Thyroid gland (tissue), 4 donors: ENCODE measurements around the gene PAX3. TPM values are rescaled to one million over a fixed set of nuclear protein-coding genes. Genes with fewer than 3 reads are reported as not detected.
"Not testable (repeated sequence)": the region's sequence is repeated elsewhere in the genome, so short reads cannot be mapped to it uniquely, and the experiment has no call there.

ENCODE experiments used
- DNase-seq, 2 donors: peaks; one replicate each; pipeline ENCODE4 v3.0.0-alpha.2; 2019
- H3K27ac ChIP-seq, 3 donors: fragments of 200-600 bp; sonication (generic); 1 replicate in 2 of 3; 2 replicates in 1 of 3; pipeline ENCODE4 v1.5.1; 2016 to 2019; ENCODE audit warnings: mild to moderate bottlenecking in 1 of 3, moderate library complexity in 1 of 3
- H3K27me3 ChIP-seq: fragments of 200-600 bp; sonication (generic); one replicate; pipeline ENCODE4 v1.5.1; 2019
- H3K36me3 ChIP-seq, 2 donors: fragments of 200-600 bp; sonication (generic); one replicate each; pipeline ENCODE4 v1.5.1; 2016 to 2019
- H3K4me1 ChIP-seq, 2 donors: fragments of 200-600 bp; sonication (generic); one replicate each; pipeline ENCODE4 v1.5.1; 2017 to 2019
- H3K4me3 ChIP-seq, 3 donors: fragments of 200-600 bp; sonication (generic); replicated peaks in 1 of 3; 1 replicate in 2 of 3; 2 replicates in 1 of 3; pipeline ENCODE4 v1.5.1; 2016; ENCODE audit warnings: mild to moderate bottlenecking in 1 of 3
- H3K9me3 ChIP-seq: fragments of 200-600 bp; sonication (generic); one replicate; pipeline ENCODE4 v1.5.1; 2017
- CTCF ChIP-seq, 6 experiments: fragments of 200-600 bp in 3 of 6; fragments of 450-650 bp in 3 of 6; sonication (generic) in 3 of 6; IDR thresholded peaks; one replicate each; pipeline ENCODE4 v1.5.1; 2016 to 2019; ENCODE audit warnings: antibody characterized with exemption in 6 of 6, mild to moderate bottlenecking in 2 of 6, inconsistent platforms in 1 of 6, moderate library complexity in 1 of 6
- POLR2A ChIP-seq, 2 donors: fragments of 450-650 bp; IDR thresholded peaks; one replicate each; pipeline ENCODE4 v1.6.1; 2017; ENCODE audit warnings: antibody characterized with exemption in 2 of 2, mild to moderate bottlenecking in 2 of 2, moderate library complexity in 1 of 2
- WGBS, 2 donors: methylation state at CpG; one replicate each; pipeline ENCODE4 v1.1.5; 2017; 5-methylcytosine and 5-hydroxymethylcytosine counted together
- intact Hi-C: fragments of 100-400 bp; cut with DNase I; formaldehyde crosslinking; loops from one replicate; pipeline ENCODE4 v1.15.1; 2023
- total RNA-seq, 4 donors: library from RNA; depleted of rRNA; stranded (reverse); fragments of >200 nt; gene quantifications; one replicate each; pipeline ENCODE4 v1.2.3, GENCODE V29; 2016

The PAX3 gene
- total RNA-seq, 4 donors from 2014 or later = not detected

GRCh38 chr2:222174450-222174849 is 124.3 kb downstream of the PAX3 start:
- 19 to 29% methylated on average over 3 of the region's 3 CpGs for WGBS, 2 donors
- H3K27ac ChIP-seq = no peak overlapping the region
- TF ChIP-seq POLR2A (IDR thresholded peaks at IDR 0.05) = no peak
- H3K36me3 ChIP-seq = no peaks in the 10 kb centered on the region
- no peaks in the 10 kb centered on the region for H3K9me3 ChIP-seq
- H3K27me3 ChIP-seq = no peaks in the 10 kb centered on the region
- H3K4me3 ChIP-seq = no peak overlapping the region
- intact Hi-C loops = no loop called here
- DNase-seq = no peak
- no peaks in the 10 kb centered on the region for H3K4me1 ChIP-seq

GRCh38 chr2:222169346-222169745 is 129.5 kb downstream of the PAX3 start:
- 37 to 49% methylated on average over 4 of the region's 4 CpGs for WGBS, 2 donors
- no peaks in the 10 kb centered on the region for H3K36me3 ChIP-seq
- no peak overlapping the region for H3K4me3 ChIP-seq
- intact Hi-C loops = no loop called here
- H3K9me3 ChIP-seq = no peaks in the 10 kb centered on the region
- no peaks in the 10 kb centered on the region for H3K27me3 ChIP-seq
- H3K27ac ChIP-seq = no peak overlapping the region
- H3K4me1 ChIP-seq = no peaks in the 10 kb centered on the region
- no peak for DNase-seq
- TF ChIP-seq POLR2A (IDR thresholded peaks at IDR 0.05) = no peak
- no peak for TF ChIP-seq CTCF (IDR thresholded peaks at IDR 0.05)

- 86 to 90% methylated on average over 8 of the region's 8 CpGs for whole genome bisulfite sequencing, 2 donors
- Histone ChIP-seq H3K4me3 (no peak overlapping the region), H3K36me3 (no peaks in the 10 kb centered on the region), H3K27ac (no peak overlapping the region), H3K9me3 (no peaks in the 10 kb centered on the region), H3K27me3 (no peaks in the 10 kb centered on the region), H3K4me1 (no peaks in the 10 kb centered on the region)
- DNase-seq = no peak
- intact Hi-C loops = no loop called here
- TF ChIP-seq CTCF (IDR thresholded peaks at IDR 0.05) = no peak
- TF ChIP-seq POLR2A (IDR thresholded peaks at IDR 0.05) = no peak
Measured at GRCh38 chr2:222167762-222168161, 131.0 kb downstream of the PAX3 start.

GRCh38 chr2:222160944-222161343 is 137.9 kb downstream of the PAX3 start:
- TF ChIP-seq CTCF (IDR thresholded peaks at IDR 0.05) (no peak), POLR2A (IDR thresholded peaks at IDR 0.05) (no peak)
- H3K4me3 ChIP-seq = no peak overlapping the region
- no peaks in the 10 kb centered on the region for H3K36me3 ChIP-seq
- intact Hi-C loops = no loop called here
- 43 to 53% methylated on average over 5 of the region's 5 CpGs for WGBS, 2 donors
- no peak for DNase-seq
- H3K4me1 ChIP-seq = no peaks in the 10 kb centered on the region
- no peaks in the 10 kb centered on the region for H3K27me3 ChIP-seq
- no peak overlapping the region for H3K27ac ChIP-seq
- H3K9me3 ChIP-seq = no peaks in the 10 kb centered on the region

GRCh38 chr2:222160125-222160524 is 138.7 kb downstream of the PAX3 start:
- H3K36me3 ChIP-seq = no peaks in the 10 kb centered on the region
- DNase-seq = no peak
- no peaks in the 10 kb centered on the region for H3K27me3 ChIP-seq
- H3K4me3 ChIP-seq = no peak overlapping the region
- no peaks in the 10 kb centered on the region for H3K4me1 ChIP-seq
- intact Hi-C loops = no loop called here
- 71 to 73% methylated on average over 2 of the region's 2 CpGs for WGBS, 2 donors
- H3K9me3 ChIP-seq = no peaks in the 10 kb centered on the region
- TF ChIP-seq POLR2A (IDR thresholded peaks at IDR 0.05) = no peak
- TF ChIP-seq CTCF (IDR thresholded peaks at IDR 0.05) = no peak
- no peak overlapping the region for H3K27ac ChIP-seq

GRCh38 chr2:222159221-222159620 is 139.6 kb downstream of the PAX3 start:
- Histone ChIP-seq H3K27me3 (no peaks in the 10 kb centered on the region), H3K27ac (no peak overlapping the region), H3K4me3 (no peak overlapping the region), H3K9me3 (no peaks in the 10 kb centered on the region), H3K36me3 (no peaks in the 10 kb centered on the region), H3K4me1 (no peaks in the 10 kb centered on the region)
- intact Hi-C loops = no loop called here
- no peak for DNase-seq
- WGBS, 2 donors = 90 to 93% methylated on average over 4 of the region's 4 CpGs
- TF ChIP-seq POLR2A (IDR thresholded peaks at IDR 0.05) (no peak), CTCF (IDR thresholded peaks at IDR 0.05) (no peak)

DNA sequence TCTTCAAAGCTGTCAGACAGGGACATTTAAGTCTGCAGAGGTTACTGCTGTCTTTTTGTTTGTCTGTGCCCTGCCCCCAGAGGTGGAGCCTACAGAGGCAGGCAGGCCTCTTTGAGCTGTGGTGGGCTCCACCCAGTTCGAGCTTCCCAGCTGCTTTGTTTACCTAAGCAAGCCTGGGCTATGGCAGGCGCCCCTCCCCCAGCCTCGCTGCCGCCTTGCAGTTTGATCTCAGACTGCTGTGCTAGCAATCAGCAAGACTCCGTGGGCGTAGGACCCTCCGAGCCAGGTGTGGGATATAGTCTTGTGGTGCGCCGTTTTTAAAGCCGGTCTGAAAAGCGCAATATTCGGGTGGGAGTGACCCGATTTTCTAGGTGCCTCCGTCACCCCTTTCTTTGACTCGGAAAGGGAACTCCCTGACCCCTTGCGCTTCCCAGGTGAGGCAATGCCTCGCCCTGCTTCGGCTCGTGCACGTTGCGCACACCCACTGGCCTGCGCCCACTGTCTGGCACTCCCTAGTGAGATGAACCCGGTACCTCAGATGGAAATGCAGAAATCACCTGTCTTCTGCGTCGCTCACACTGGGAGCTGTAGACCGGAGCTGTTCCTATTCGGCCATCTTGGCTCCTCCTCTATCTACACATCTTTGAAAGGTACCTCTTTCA is 143.7 kb downstream of the PAX3 start:
- H3K27ac ChIP-seq, H3K36me3 ChIP-seq, DNase-seq, H3K27me3 ChIP-seq, H3K4me3 ChIP-seq, H3K4me1 ChIP-seq, intact Hi-C loops, H3K9me3 ChIP-seq: not testable (repeated sequence)
- 77 to 82% methylated on average over 8 to 16 of the region's 27 CpGs for WGBS, 2 donors
